ENCODE data around the gene TOX2.

- no peak for TF ChIP-seq CTCF (IDR thresholded peaks at IDR 0.05)
- no peak for TF ChIP-seq POLR2AphosphoS5 (IDR thresholded peaks at IDR 0.05; ENCODE audit: low read depth, low read length)
- TF ChIP-seq REST (IDR thresholded peaks at IDR 0.05; ENCODE audit: insufficient read depth in 1 of 2, low read depth in 2 of 2, low read length in 1 of 2), result no peak
- TF ChIP-seq TCF7L2 (IDR thresholded peaks at IDR 0.05; ENCODE audit: low read depth, low read length), result no peak
Measured at GRCh38 chr20:43969501-43970182, 55.0 kb downstream of the TOX2 start.

All from Panc1 (cell line).